Airway epithelial cell (primary cell): ENCODE measurements around the gene C19orf25. TPM values are rescaled to one million over a fixed set of nuclear protein-coding genes. Genes with fewer than 3 reads are reported as not detected.

Experiments
- total RNA-seq: library from RNA; depleted of rRNA; stranded (reverse); fragments of >200 nt; gene quantifications from 2 replicates; pipeline ENCODE4 v1.2.3, GENCODE V29; 2015

C19orf25 gene
- 33.7 and 51.3 TPM in 2 replicates for total RNA-seq

DNA sequence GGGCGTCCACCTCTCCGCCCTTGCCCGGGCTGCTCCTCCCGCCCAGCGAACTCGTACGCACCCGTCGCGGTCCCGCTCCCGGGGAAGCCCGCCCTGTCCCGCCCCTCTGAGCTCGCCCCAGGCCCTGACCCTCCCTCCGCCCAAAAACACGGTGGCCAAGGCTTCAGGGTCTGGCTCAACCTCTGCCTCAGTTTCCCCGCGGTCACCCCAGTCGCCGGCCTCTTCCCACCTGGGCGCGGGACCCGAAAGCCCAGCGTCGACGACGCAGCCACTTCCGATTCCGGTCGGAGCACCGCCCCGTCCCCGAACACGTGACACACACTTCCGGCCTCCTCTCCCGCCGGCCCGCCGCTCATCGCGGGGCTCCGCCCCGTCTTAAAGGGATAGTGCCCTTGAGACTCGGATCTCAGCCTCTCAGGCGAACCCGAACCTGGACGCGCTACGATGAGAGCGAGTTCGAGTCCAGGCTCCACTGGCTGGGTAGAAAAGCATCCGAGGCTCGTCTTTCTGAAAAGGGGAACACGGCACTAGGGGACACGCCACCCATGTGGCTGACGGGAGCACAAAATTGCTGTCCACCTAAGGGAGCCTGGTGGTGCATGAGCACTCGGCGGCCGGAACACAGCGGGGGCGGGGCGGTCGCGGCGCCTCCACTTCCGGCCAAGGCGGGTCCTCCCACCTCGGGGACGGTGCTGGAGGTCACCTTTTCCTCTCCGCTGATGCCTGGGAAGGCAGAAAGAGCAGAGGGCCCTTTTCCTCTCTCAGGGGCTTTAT is at the start of gene C19orf25:
TSS of gene C19orf25 (minus strand) at position 282 of the 774 bp plus-strand sequence. CDS start 312 bp downstream, outside the sequence.

DNA sequence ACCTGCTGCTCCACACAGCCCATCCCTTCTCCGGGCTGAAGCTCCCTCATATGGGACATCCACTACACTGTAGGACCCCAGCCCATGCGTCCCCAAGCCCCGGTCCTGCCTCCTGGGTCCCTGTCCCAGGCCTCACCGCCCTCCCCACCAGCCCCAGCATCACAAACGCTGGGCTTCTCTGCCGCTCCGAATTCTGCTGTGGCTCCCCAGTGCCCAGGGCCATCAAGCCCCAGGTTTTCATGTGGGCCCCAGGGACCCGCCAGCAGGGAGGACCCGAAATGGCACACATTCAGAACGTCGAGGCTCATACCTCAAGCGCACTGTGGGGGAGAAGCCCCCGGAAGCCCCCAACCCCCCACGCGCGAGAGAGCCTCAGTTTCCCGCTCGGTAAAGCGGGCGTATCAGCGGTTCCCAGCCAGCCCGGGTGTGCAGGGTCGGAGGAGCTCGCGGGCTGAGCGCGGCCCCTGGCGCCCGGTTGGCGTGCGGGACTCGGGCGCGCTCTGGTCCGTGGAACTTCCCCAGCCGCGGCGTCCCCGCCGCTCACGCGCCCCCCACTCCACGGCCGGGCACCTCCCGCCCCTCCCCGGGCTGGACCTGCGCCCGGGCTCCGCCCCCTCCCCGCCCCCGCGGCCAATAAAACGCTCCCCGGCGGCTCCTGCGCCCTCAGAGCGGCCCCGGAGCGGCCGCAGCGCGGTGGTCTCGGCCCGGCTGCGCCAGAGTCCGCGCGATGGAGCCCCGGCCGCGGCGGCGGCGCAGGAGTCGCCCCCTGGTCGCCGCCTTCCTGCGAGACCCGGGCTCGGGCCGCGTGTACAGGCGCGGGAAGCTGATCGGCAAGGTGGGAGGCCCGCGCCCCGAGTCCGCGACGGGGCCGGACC is 44.6 kb upstream of the C19orf25 start, which contains the start of gene PLK5:
TSS of gene PLK5 (plus strand) at position 666 of the 875 bp plus-strand sequence. CDS start 2,920 bp downstream, outside the sequence.

DNA sequence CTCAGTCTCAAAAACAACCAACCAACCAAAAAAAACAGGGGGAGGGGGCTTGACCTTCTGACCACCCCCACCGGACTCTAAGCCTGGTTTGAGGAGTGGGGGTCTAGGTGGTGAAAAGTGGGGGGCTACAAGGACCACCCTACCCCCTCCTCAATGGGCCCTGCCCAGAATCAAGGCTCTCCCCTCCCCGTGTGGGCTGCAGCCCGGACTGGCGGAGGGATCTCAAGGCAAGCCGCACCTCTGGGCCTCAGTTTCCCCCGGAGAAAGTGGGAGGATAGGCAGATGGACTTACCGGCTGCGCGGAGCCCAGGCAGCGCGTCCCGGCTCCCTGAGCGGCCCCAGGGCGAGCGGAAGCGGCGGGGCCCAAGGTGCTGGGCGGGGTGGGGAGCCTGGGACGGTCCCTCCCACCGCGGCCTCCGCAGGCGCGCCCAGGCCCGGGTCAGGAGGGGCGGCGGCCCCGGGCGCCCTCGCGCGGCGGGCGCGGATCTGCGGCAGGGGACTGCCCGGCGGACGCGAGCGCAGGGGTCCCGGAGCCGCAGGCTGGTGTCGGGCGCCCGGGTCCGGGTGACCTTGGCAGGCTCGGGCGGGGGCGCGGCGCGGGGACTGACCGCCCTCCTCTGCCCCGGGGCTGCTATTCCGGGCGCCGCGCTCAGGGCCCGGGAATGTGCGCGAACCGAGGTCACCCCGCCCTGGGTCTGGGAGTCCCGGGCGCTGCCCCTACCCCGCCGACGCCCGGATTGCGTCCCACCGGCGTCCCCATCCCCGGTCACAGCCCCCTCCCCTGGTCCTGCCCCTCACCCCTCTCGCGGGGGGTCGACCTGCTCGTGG is 33.9 kb upstream of the C19orf25 start, which contains the start of gene ADAMTSL5:
TSS of gene ADAMTSL5 (minus strand) at position 349 of the 828 bp plus-strand sequence. CDS start 2,076 bp downstream, outside the sequence.

DNA sequence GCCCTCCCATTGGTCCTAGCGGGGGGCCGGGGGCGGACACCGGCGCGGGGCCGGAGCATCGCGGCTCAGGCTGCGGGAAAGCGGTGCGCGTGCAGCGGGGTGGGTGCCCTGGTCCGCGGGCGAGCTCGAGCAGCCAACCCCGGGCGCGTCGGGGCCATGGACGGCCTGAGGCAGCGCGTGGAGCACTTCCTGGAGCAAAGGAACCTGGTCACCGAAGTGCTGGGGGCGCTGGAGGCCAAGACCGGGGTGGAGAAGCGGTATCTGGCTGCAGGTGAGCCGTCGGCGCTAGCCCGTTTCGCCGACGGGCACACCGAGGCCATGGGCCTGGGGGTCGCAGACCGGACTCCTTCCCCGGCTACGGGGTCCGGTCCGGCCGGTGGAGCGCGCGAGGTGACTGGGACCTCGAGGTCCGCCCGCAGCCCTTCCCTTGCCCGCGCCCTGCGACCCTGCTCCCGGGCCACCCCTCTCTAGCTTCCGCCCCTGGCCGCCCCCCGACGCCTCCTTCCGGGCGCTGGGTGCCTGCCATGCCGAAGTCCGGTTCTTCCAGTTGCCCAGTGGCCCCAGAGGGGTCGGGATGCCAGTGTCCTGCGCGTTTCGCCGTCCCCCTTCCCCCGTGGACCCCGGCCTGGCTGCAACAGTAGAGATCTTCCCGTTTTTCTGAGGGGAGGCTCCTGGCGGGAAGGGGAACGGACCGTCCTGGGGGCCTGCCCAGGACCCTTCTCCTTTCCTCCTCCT is 12.3 kb upstream of the C19orf25 start, which contains the start of gene REEP6:
TSS of gene REEP6 (plus strand) at position 68 of the 735 bp plus-strand sequence. CDS start at position 157, 89 bp downstream.

DNA sequence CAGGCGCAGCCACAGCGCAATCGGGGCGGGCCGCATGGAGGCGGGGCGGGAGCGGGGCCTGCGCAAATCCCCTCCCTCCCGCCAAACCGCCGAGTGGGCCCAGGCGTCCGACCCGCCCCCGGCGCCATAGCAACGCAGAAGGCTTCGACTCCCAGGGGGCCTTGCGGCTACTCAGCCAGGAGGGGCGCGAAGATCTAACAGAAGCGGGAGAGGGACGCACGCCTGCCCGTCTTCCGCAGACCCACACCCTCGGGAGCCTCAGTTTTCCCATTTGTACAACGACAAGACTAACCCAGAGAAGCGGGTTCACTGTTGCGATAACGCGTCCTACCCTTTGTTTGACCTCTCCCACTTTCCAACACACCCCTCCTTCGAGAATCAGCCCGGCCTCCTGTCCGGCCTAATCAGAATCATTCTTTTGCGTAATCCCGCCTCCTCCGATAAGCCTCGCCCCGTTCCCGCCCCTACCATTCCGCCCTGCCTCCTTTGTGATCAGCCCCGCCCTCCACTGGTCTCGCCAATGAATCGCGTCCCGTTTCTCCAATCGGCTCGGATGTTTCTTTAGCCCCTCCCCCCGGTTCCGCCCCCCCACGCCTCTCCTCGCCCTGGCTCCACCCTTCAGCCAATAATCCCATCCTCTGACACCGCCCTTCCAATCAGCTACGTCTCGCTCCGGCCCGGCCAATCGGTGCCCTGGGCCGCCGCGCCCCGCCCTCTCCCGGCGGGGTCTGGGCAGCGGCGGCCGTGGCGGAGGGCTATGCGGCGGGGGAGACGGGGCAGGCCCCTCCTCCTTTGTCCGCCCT is 11.5 kb upstream of the C19orf25 start, which contains the start of gene PCSK4:
TSS of gene PCSK4 (minus strand) at position 40 of the 803 bp plus-strand sequence. CDS start at position 36, 4 bp downstream.

DNA sequence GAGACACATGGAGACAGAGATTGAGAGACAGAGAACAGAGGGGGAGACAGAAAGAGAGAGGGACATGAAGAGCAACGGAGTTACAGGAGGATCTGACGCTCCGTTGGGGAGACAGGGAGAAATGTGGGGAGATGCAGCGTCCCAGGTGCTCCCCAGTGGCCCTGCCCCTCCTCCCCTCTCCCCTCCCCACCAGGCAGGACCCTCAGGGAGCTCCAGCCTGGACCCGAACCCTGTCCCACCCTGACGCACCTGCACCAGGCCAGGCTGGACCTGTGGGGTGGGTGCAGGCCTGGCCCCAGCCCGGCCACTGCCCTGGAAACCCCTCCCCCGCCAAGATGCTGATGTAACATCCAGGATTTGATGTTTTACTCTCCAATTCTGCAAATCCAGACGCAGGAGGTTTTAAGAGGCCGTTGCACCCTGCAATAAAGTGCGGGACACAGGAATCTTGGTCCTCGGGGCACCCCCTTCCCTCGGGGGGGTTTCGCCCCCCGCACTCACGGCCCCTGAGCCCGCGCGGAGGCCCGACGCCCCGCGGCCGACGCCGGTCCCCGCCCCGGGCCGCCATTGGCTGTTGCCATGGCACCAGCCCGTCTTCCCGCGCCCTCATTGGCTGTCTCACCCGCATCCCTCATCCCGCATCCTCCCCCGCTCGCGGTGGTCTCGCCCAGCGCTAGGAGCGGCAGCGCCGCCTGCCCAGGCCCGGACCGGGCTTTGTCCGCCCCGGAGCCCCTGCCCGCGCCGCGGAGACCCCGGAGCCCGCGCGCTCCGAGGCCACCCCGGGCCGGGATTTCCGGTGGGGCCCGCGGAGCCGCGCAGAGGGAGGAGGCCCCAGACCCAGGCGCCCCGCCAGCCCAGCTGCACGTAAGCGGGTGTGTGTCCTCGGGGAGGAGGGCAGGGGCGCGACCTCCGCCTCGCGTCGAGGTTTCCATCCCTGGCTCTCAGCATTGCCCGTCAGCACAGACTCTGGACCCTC is 29.3 kb downstream of the C19orf25 start, which contains the start of gene APC2:
TSS of gene APC2 (plus strand) at position 655 of the 976 bp plus-strand sequence. CDS start 2,881 bp downstream, outside the sequence.

DNA sequence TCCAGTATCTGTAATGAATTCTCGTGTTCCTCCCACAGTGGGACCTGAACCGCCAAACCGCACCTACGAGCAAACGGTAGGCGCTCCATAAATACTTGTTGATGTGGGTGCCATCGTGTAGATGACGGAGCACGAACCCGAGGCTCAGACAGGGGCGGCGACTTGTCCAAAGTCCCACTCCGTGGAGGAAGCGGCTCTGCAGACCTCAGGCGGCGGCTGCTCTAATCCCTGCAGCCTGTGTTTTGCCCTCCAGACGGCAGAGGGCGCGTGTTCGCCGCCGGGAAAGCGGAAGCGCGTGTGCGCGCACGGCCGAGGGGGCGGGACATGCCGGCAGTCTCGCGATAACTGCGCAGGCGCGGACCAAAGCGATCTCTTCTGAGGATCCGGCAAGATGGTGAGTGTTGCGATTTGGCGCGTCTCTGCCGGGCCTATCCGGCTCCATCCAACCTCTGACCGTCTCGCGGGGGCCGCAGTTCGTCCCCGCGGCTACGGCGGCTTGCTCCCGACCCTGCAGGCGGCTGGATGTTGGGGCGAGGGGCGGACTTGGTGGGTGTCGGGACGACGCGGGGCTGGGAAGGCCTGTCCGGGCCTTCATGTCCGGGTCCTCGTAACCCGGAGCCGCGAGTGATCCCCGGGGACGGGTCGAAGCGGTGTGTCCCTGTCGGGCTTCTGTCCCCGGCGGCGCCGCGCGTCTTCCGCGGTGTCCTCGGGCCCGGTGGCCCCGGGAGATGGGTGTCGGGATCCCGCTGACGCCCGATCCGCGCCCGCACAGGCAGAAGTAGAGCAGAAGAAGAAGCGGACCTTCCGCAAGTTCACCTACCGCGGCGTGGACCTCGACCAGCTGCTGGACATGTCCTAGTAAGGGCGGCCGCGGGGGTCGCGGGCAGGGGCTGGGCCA is 40.7 kb downstream of the C19orf25 start, which contains the start of gene RPS15:
TSS of gene RPS15 (plus strand) at position 362 of the 898 bp plus-strand sequence. CDS start at position 392, 30 bp downstream.

Other genes with a start within 250 kb of the C19orf25 start
- 6.6 and 8.5 TPM in 2 replicates for gene CBARP, start 241.2 kb downstream of the C19orf25 start, total RNA-seq
- 142 and 144 TPM in 2 replicates for gene ATP5F1D, start 237.5 kb downstream of the C19orf25 start, total RNA-seq
- 32.7 and 52.6 TPM in 2 replicates for gene MIDN, start 230.6 kb downstream of the C19orf25 start, total RNA-seq
- 193 and 255 TPM in 2 replicates for gene CIRBP, start 209.9 kb downstream of the C19orf25 start, total RNA-seq
- gene FAM174C, start 203.7 kb downstream of the C19orf25 start, total RNA-seq, result 81.9 and 109 TPM in 2 replicates
- gene EFNA2, start 193.3 kb downstream of the C19orf25 start, total RNA-seq, result not detected in 2 replicates
- gene NDUFS7, start 95.3 kb downstream of the C19orf25 start, total RNA-seq, result 151 and 201 TPM in 2 replicates
- 28.4 and 31.1 TPM in 2 replicates for gene GAMT, start 77.7 kb downstream of the C19orf25 start, total RNA-seq
- 62.3 and 89.2 TPM in 2 replicates for gene DAZAP1, start 71.6 kb downstream of the C19orf25 start, total RNA-seq
- gene RPS15, start 40.8 kb downstream of the C19orf25 start, total RNA-seq, result 2,484 and 5,127 TPM in 2 replicates
- gene APC2, start 29.1 kb downstream of the C19orf25 start, total RNA-seq, result 0.05 and 0.07 TPM in 2 replicates
- 0.28 and 0.71 TPM in 2 replicates for gene PCSK4, start 11.1 kb upstream of the C19orf25 start, total RNA-seq
- 8.3 and 10.4 TPM in 2 replicates for gene REEP6, start 12.0 kb upstream of the C19orf25 start, total RNA-seq
- 3.7 and 5.2 TPM in 2 replicates for gene ADAMTSL5, start 33.8 kb upstream of the C19orf25 start, total RNA-seq
- gene PLK5, start 44.9 kb upstream of the C19orf25 start, total RNA-seq, result 0.05 TPM in 1 of 2 replicates, not detected in the other
- gene MEX3D, start 89.1 kb upstream of the C19orf25 start, total RNA-seq, result 55.4 and 66.9 TPM in 2 replicates
- 115 and 122 TPM in 2 replicates for gene MBD3, start 113.7 kb upstream of the C19orf25 start, total RNA-seq
- 89.6 and 117 TPM in 2 replicates for gene UQCR11, start 126.2 kb upstream of the C19orf25 start, total RNA-seq
- gene TCF3, start 173.4 kb upstream of the C19orf25 start, total RNA-seq, result 156 and 180 TPM in 2 replicates